KOPT-K1 (cell line): Measurements from ENCODE around the gene DLG5.

Experiments
- H3K27ac ChIP-seq: fragments of 200-600 bp; sonication (generic); 2 replicates; pipeline ENCODE4 v1.5.1; 2016; ENCODE audit warnings: antibody characterized with exemption, mild to moderate bottlenecking, low read depth, low read length; ENCODE audit not compliant: poor library complexity, severe bottlenecking
- H3K36me3 ChIP-seq: fragments of 200-600 bp; sonication (generic); 2 replicates; pipeline ENCODE4 v1.5.1; 2017; ENCODE audit warnings: antibody characterized with exemption, mild to moderate bottlenecking, low read length, moderate library complexity; ENCODE audit not compliant: insufficient read depth
- H3K9me3 ChIP-seq: fragments of 200-600 bp; sonication (generic); 2 replicates; pipeline ENCODE4 v1.5.1; 2017; ENCODE audit warnings: antibody characterized with exemption, low read length, mild to moderate bottlenecking; ENCODE audit not compliant: insufficient read depth, poor library complexity, severe bottlenecking

The DLG5 gene

DNA sequence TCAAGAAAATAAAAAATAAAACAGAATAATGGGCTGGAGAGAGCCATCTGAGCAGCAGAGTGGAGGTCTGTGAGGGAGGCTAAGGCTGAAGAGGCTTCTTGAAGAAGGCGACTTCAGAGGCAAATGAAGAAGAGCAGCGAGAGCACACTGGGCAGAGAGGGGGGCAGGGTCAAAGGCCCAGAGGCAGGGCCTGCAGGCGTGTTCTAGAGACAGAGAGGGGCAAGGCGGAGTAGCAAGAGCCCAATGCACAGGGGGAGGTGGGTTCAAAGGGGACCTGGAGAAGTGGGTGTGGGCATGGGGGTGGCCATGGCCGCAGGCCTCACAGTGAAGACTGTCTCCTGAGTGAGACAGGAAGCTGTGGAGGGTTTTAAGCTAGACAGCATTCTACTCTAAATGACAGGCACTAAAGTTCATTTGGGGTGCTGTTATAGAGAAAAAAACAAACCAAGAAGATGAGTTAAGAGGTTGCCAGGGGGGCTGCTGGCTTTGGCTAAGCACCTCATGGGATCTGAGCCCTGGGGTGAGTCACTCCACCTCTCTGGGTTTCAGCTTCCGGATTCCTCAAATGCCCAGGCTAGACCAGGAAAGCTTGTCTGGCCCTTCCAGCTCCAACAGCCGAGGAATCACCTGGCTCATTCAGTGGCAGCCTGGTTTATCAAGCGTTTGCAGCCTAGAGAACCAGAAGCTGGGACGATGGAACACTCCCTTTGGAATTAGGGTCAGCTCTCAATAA is 81.7 kb downstream of the DLG5 start:
- H3K27ac ChIP-seq = no peak overlapping the region

GRCh38 chr10:77844177-77844576 is 82.4 kb downstream of the DLG5 start:
- H3K9me3 ChIP-seq = no peaks in the 10 kb centered on the region
- peaks cover 29% of the 10 kb centered on the region for H3K36me3 ChIP-seq
- H3K27ac ChIP-seq = no peak overlapping the region

More for the DNA sequence above, 81.7 kb downstream of the DLG5 start:
- Histone ChIP-seq H3K9me3 (no peaks in the 10 kb centered on the region), H3K36me3 (peaks cover 29% of the 10 kb centered on the region)

- H3K9me3 ChIP-seq = no peaks in the 10 kb centered on the region
- H3K36me3 ChIP-seq = peaks cover 29% of the 10 kb centered on the region
- H3K27ac ChIP-seq = no peak overlapping the region
These were observed 83.3 kb downstream of the DLG5 start for GRCh38 chr10:77843264-77843663.

GRCh38 chr10:77842652-77843212 is 83.8 kb downstream of the DLG5 start:
- Histone ChIP-seq H3K9me3 (no peaks in the 10 kb centered on the region), H3K27ac (no peak overlapping the region), H3K36me3 (peaks cover 29% of the 10 kb centered on the region)

DNA sequence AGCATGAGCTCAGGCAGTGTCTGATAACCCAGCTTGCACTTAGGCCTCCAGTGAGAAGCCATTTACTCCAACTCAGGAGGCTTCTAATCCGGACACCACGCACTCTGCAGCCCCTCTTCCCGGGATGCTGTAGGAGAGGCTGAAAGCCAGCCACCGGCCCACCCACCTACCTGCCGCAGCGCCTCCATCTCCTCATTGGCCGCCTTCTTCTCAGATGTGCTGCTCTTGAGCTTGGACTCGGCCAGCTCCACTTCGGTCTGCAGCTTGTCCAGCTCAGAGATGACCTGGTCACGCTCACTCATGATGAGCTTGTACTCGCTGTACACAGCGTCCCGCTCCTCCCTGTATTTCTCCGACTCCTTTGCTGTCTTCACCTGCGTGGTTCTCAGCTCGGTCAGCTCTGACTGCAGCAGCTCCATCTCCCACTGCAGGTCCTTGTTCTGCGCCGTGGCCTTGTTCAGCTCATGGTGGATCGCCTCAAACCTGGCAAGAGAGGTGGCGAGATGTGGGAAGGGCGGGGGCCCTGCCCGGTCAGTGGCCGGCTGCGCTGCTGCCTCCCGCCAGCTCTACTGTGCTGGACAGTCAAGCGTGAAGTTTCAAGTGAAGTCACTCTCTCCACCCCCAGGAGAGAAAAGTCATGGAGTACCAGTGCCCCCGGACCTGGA is 84.7 kb downstream of the DLG5 start:
- Histone ChIP-seq H3K27ac (no peak overlapping the region), H3K9me3 (no peaks in the 10 kb centered on the region), H3K36me3 (peaks cover 29% of the 10 kb centered on the region)

DNA sequence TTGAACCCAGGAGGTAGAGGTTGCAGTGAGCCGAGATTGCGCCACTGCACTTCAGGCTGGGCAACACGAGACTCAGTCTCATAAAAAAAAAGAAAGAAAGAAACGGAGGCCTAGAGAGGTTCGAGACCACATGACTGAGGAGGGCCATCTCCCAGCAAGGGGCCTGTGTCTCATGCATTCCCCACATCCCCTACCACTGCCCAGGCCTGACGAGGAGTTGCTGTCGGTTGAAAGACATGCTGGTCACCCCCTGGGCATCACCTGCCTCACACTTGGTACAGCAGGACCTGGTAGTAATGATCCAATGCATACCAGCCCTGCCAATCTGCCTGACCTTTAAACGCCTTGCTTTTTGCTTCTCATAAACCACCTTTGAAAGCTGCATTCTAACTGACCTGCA is 85.9 kb downstream of the DLG5 start:
- Histone ChIP-seq H3K27ac (no peak overlapping the region), H3K36me3 (peaks cover 30% of the 10 kb centered on the region), H3K9me3 (no peaks in the 10 kb centered on the region)

DNA sequence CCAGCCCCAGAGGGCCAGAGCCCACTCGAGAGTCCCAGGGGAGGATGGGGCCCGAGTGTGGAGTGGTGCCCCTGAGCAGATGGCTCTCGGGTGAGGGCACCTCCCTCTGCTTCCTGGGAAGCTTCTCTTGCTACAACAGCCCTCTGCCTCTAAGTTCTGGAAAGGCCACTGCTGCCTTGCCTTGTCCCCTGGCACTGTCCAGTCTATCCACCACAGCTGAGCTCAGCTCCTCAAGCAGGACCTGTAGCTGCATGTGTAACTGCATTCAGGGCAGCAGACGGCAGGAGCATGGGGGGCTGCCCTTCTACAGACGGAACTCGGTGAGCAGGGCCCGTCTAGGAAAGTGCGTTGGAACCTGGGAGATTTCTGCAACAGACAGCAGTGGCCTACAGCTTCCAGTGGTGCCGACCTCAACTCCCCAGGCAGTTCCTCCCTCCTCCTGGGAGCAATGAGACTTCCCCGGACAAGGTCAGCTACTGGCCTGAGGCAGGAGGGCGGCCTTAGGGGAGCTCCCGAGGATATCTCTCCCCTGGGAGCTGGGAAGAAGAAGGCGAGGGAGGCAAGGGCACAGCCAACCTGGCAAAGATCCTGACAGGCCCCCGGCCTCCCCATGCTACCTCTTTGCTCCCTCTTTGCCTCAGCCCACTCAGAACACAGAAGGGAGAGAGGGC is 88.5 kb downstream of the DLG5 start:
- Histone ChIP-seq H3K36me3 (peaks cover 37% of the 10 kb centered on the region), H3K9me3 (no peaks in the 10 kb centered on the region), H3K27ac (peak overlapping the region; percentile 31)

GRCh38 chr10:77837248-77837924 is 89.2 kb downstream of the DLG5 start:
- H3K36me3 ChIP-seq = peaks cover 38% of the 10 kb centered on the region
- peak overlapping the region; percentile 31 for H3K27ac ChIP-seq
- H3K9me3 ChIP-seq = no peaks in the 10 kb centered on the region

DNA sequence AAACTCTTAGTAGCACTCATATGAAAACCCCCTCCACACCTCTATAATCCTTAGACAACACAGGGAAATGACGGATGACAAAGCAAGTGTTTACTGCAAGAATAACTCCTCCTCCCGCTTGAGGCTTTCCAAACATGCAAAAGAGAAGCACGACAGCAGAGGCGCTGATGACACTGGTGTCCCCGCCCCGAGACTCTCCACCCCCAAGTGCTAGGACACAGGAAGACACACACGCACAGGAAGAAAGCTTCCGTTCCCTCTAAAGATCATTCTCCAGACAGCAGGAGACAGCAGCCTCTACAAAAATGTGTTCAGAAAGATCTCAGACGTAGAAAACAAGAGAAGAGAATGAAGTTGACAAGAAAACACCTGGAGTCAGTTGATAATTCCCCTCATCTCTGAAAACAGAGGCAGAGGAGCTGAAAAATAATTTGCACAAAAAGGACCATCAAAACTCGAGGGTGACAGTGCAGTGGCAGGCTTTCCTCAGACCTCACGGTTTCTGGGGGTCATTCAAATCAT is 90.2 kb downstream of the DLG5 start:
- Histone ChIP-seq H3K9me3 (no peaks in the 10 kb centered on the region), H3K36me3 (peaks cover 36% of the 10 kb centered on the region), H3K27ac (peak overlapping the region; percentile 60)

- Histone ChIP-seq H3K27ac (no peak overlapping the region), H3K36me3 (peaks cover 34% of the 10 kb centered on the region; the same call in 1 of the 2 replicates), H3K9me3 (no peaks in the 10 kb centered on the region)
These were observed 90.9 kb downstream of the DLG5 start for GRCh38 chr10:77835669-77836086.

DNA sequence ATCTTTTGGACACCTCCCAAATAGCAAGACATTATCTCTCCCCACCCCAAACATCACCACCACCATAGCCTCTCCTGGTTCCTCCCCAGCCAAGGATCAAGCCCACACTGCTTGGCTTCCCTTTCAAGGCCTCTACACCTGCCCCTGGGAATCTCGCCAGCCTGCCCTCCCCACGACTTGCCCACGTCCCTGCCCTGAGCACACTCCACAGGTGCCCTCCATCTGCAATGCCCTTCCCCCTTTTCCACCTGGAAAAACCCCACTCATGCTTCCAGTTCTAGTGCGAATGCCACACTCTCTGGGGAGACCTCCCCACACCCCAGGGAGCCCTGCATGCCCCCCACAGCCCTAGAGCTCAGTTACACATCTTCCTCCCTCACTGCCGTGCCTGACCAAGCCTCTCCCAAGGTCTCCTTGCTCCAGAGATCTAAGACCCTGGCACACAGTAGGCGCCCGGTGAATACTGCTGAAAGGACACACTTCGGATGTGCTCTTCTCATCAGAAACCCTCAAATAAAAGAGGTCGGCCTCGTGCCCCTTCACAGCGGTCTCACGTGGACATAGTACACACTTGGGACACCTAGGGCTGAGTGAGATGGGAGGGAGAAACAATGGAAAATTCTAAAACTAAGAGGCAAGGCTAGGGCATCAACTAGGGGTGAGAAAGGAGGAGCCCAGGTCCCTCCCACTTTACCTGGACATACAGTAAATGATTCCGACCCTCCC is 91.4 kb downstream of the DLG5 start:
- H3K36me3 ChIP-seq = peaks cover 39% of the 10 kb centered on the region; the same call in 1 of the 2 replicates
- no peak overlapping the region for H3K27ac ChIP-seq
- H3K9me3 ChIP-seq = no peaks in the 10 kb centered on the region

DNA sequence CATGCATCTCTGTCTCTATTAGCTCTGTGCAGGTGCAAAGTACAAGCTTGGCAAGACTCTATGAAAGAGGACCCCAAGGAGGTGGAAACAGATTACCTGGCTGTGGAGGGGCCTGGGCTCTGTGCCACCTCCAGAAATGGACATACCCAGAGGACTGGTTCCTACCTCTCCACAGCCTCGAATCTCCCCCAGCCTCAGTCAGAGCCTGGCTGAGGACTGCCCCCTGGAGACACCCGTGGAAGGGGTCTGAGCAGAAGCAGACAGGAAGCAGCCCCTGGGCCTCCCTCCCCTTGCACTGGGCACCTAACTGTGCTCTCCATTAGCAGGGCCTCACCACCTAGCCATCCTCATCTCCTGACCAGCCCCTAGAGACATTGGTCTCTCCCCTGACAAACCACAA is 92.0 kb downstream of the DLG5 start:
- H3K27ac ChIP-seq = no peak overlapping the region
- H3K9me3 ChIP-seq = no peaks in the 10 kb centered on the region
- peaks cover 45% of the 10 kb centered on the region; the same call in 1 of the 2 replicates for H3K36me3 ChIP-seq

- Histone ChIP-seq H3K9me3 (no peaks in the 10 kb centered on the region), H3K27ac (no peak overlapping the region), H3K36me3 (peaks cover 53% of the 10 kb centered on the region; the same call in 1 of the 2 replicates)
These were observed 92.8 kb downstream of the DLG5 start for GRCh38 chr10:77833792-77834191.

DNA sequence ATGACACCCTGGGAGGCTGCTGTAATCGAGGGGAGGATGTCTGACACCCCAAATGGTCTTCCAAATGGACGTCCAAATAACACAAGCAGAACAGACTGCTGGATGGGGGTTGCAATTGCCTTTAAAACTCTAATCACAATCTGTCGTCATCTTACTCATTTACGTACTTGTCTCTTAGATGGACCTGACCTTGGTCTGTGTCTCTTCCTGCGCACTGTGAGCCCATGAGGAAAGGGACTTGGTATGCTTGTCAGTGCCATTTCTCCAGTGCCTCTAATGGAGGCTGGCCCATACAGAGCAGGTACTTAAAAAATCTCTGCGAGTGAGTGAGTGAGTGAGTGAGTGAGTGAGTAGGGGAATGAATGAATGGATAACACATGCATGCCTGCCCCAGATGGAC is 93.3 kb downstream of the DLG5 start:
- Histone ChIP-seq H3K36me3 (peaks cover 54% of the 10 kb centered on the region; the same call in 1 of the 2 replicates), H3K9me3 (no peaks in the 10 kb centered on the region), H3K27ac (no peak overlapping the region)
